Panc1 (cell line): ENCODE measurements around the gene VARS2. TPM values are rescaled to one million over a fixed set of nuclear protein-coding genes. Genes with fewer than 3 reads are reported as not detected.

Source experiments
- ATAC-seq: fragments of 200-7000 bp; cut with Tn5 transposase; 2 replicates; pipeline ENCODE4 v1.9.1; 2020; ENCODE audit warnings: mild to moderate bottlenecking, moderate library complexity
- BruUV-seq: library from RNA; stranded (reverse); fragments of 400-500 nt; replicated peaks from 2 replicates; lab custom pipeline; 2021; lab: Mats Ljungman, UMichigan
- CTCF ChIA-PET: fragments of 300-600 bp; sonication (Branson Sonifier 250); formaldehyde crosslinking; loops from one replicate; lab custom pipeline; 2022; ENCODE audit warnings: antibody characterized with exemption; lab: Charles Lee
- POLR2A ChIA-PET: fragments of 300-600 bp; sonication (Branson Sonifier 250); formaldehyde crosslinking; loops from one replicate; lab custom pipeline; 2022; ENCODE audit warnings: antibody characterized with exemption; lab: Charles Lee
- DNase-seq: peaks from one replicate; pipeline ENCODE4 v3.0.0-alpha.2; 2010; ENCODE audit warnings: low read depth, low spot score
- H3K27ac ChIP-seq: 2 replicates; pipeline ENCODE4 v1.5.1; 2011; ENCODE audit warnings: mild to moderate bottlenecking, low read length, inconsistent platforms
- H3K27me3 ChIP-seq: fragments of 200-500 bp; sonication (Bioruptor generic); 2 replicates; pipeline ENCODE4 v1.6.0; 2014; ENCODE audit warnings: low read length, inconsistent platforms; ENCODE audit not compliant: control insufficient read depth, insufficient read depth
- H3K36me3 ChIP-seq: fragments of 200-500 bp; sonication (Bioruptor generic); 2 replicates; pipeline ENCODE4 v1.5.1; 2014; ENCODE audit warnings: inconsistent platforms, mild to moderate bottlenecking, low read length, moderate library complexity; ENCODE audit not compliant: control insufficient read depth, insufficient read depth
- H3K4me1 ChIP-seq: 2 replicates; pipeline ENCODE4 v1.5.1; 2011; ENCODE audit warnings: inconsistent platforms, mild to moderate bottlenecking, low read length, moderate library complexity; ENCODE audit not compliant: control insufficient read depth, insufficient read depth
- H3K4me3 ChIP-seq, 2 experiments: 2 replicates each; pipeline ENCODE4 v1.5.1; 2011 to 2012; ENCODE audit warnings: low read depth in 2 of 2, low read length in 2 of 2, mild to moderate bottlenecking in 2 of 2, inconsistent platforms in 1 of 2, moderate library complexity in 1 of 2
- H3K9me3 ChIP-seq: fragments of 200-500 bp; sonication (Bioruptor generic); 2 replicates; pipeline ENCODE4 v1.5.1; 2014; ENCODE audit warnings: low read depth, mild to moderate bottlenecking, inconsistent platforms, low read length, moderate library complexity; ENCODE audit not compliant: control insufficient read depth, insufficient read depth
- POLR2AphosphoS5 ChIP-seq: IDR thresholded peaks from 2 replicates; pipeline ENCODE4 v1.6.1; 2012; ENCODE audit warnings: mild to moderate bottlenecking, low read depth, low read length, moderate library complexity
- SIN3A ChIP-seq: IDR thresholded peaks from 2 replicates; pipeline ENCODE4 v1.6.1; 2012; ENCODE audit warnings: low read depth, mild to moderate bottlenecking, low read length, moderate library complexity, borderline replicate concordance; ENCODE audit not compliant: insufficient read depth
- TCF7L2 ChIP-seq: IDR thresholded peaks from 2 replicates; pipeline ENCODE4 v1.6.1; 2011; ENCODE audit warnings: mild to moderate bottlenecking, low read depth, low read length, inconsistent platforms
- in situ Hi-C: cut with HindIII; loops from 2 replicates; pipeline ENCODE4 v1.10.0; 2016; ENCODE audit warnings: low sequenced_read_pairs, low pct_unique_long_range_greater_than_20kb
- intact Hi-C: fragments of 100-400 bp; cut with micrococcal nuclease; formaldehyde crosslinking; loops from one replicate; pipeline ENCODE4 v1.10.0; 2022; ENCODE audit not compliant: unreplicated experiment
- total RNA-seq: library from RNA; stranded (reverse); gene quantifications from one replicate; pipeline ENCODE4 v1.2.1, GENCODE V29; 2021; ENCODE audit not compliant: unreplicated experiment
- TF ChIP-seq, protein P1 (sequence below): fragments of 450-650 bp; IDR thresholded peaks from 2 replicates; pipeline ENCODE4 v1.5.1; 2017; ENCODE audit warnings: mild to moderate bottlenecking
- TF ChIP-seq, protein P2 (sequence below), 2 experiments: IDR thresholded peaks; 2 replicates each; pipeline ENCODE4 v1.6.1; 2011 to 2012; ENCODE audit warnings: low read depth in 2 of 2, control low read depth in 1 of 2, low read length in 1 of 2, mild to moderate bottlenecking in 1 of 2, moderate library complexity in 1 of 2; ENCODE audit not compliant: insufficient read depth in 1 of 2

VARS2 gene
- total RNA-seq, 1 experiment from 2014 or later: 42.7 TPM

GRCh38 chr6:30931969-30932645 is 18.1 kb downstream of the VARS2 start, which contains the start of gene SFTA2:
TSS of gene SFTA2 (minus strand) at chr6:30932170. CDS start at chr6:30932096, 74 bp downstream.
- ChIA-PET CTCF (interaction anchor here (0.6 kb wide), 2 partner anchors 11 to 423 kb away, joined by 3 to 5 read pairs; no protein-coding TSS in a partner anchor), POLR2A (no interaction called here)
- intact Hi-C loops: loop anchor here (5.0 kb wide), 1 partner anchor 140 kb away; no protein-coding TSS in a partner anchor
- in situ Hi-C loops: no loop called here
- no peak for TF ChIP-seq SIN3A
- no peak for TF ChIP-seq POLR2AphosphoS5
- TF ChIP-seq TCF7L2: no peak
- TF ChIP-seq, protein P1, sequence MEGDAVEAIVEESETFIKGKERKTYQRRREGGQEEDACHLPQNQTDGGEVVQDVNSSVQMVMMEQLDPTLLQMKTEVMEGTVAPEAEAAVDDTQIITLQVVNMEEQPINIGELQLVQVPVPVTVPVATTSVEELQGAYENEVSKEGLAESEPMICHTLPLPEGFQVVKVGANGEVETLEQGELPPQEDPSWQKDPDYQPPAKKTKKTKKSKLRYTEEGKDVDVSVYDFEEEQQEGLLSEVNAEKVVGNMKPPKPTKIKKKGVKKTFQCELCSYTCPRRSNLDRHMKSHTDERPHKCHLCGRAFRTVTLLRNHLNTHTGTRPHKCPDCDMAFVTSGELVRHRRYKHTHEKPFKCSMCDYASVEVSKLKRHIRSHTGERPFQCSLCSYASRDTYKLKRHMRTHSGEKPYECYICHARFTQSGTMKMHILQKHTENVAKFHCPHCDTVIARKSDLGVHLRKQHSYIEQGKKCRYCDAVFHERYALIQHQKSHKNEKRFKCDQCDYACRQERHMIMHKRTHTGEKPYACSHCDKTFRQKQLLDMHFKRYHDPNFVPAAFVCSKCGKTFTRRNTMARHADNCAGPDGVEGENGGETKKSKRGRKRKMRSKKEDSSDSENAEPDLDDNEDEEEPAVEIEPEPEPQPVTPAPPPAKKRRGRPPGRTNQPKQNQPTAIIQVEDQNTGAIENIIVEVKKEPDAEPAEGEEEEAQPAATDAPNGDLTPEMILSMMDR: no peak
- TF ChIP-seq, protein P2, sequence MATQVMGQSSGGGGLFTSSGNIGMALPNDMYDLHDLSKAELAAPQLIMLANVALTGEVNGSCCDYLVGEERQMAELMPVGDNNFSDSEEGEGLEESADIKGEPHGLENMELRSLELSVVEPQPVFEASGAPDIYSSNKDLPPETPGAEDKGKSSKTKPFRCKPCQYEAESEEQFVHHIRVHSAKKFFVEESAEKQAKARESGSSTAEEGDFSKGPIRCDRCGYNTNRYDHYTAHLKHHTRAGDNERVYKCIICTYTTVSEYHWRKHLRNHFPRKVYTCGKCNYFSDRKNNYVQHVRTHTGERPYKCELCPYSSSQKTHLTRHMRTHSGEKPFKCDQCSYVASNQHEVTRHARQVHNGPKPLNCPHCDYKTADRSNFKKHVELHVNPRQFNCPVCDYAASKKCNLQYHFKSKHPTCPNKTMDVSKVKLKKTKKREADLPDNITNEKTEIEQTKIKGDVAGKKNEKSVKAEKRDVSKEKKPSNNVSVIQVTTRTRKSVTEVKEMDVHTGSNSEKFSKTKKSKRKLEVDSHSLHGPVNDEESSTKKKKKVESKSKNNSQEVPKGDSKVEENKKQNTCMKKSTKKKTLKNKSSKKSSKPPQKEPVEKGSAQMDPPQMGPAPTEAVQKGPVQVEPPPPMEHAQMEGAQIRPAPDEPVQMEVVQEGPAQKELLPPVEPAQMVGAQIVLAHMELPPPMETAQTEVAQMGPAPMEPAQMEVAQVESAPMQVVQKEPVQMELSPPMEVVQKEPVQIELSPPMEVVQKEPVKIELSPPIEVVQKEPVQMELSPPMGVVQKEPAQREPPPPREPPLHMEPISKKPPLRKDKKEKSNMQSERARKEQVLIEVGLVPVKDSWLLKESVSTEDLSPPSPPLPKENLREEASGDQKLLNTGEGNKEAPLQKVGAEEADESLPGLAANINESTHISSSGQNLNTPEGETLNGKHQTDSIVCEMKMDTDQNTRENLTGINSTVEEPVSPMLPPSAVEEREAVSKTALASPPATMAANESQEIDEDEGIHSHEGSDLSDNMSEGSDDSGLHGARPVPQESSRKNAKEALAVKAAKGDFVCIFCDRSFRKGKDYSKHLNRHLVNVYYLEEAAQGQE (IDR thresholded peaks at IDR 0.05; ENCODE audit: insufficient read depth in 1 of 2, low read depth in 2 of 2, low read length in 1 of 2): no peak
- no peak within 1 kb of the TSS for H3K4me3 ChIP-seq
- no TSS peak for BruUV-seq
- no peaks in the 10 kb centered on the region for H3K27me3 ChIP-seq
- H3K27ac ChIP-seq: no peak within 1 kb of the TSS
- ATAC-seq (no peak), DNase-seq (no peak)
- no peaks in the 10 kb centered on the region for H3K36me3 ChIP-seq
- H3K4me1 ChIP-seq: no peaks in the 10 kb centered on the region
- H3K9me3 ChIP-seq: 0 out of 2 replicates have a peak, but pooled peaks cover 3% of the 10 kb centered on the region

DNA sequence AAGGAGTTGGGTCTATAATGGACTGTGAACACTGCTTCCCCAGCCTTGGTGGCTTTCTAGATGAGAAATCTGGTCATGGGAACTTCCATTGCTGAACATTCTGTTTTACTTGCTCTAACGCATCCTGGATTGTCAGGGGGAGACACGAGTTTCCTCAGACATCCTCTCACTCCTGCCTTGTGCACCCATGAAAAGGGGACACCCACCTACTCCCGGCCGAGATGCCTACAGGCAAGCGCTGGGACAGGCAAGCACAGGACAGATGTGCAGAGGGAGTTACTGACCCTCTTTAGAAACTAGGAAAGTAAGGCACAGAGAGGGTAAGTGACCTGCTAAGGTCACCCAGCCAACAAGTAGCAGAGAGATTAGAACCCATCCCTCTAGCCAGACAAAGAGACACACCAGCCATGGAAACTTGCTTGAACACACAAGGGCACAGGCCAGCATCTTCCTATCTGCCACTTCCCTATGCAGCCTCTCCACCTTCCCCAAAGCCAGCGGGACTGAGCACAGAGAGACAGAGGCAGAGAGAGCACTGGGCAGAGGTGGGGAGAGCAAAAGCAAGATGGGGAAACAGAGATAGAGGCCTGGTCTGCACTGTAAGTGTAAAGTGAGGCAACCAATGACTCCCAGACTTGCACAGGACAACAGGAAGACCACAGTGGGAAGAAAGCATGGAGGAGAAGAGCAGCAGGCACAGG is 18.8 kb downstream of the VARS2 start:
- ChIA-PET POLR2A (no interaction called here), CTCF (no interaction called here)
- TF ChIP-seq SIN3A (no peak), POLR2AphosphoS5 (no peak), TCF7L2 (no peak)
- TF ChIP-seq, protein P1: no peak
- TF ChIP-seq, protein P2 (IDR thresholded peaks at IDR 0.05; ENCODE audit: insufficient read depth in 1 of 2, low read depth in 2 of 2, low read length in 1 of 2): no peak
- intact Hi-C loops (loop anchor here (5.0 kb wide), 1 partner anchor 139 kb away; no protein-coding TSS in a partner anchor), in situ Hi-C loops (no loop called here)
- DNase-seq (no peak), ATAC-seq (no peak)
- no TSS peak for BruUV-seq
- Histone ChIP-seq H3K27ac (no peak overlapping the region), H3K4me3 (no peak overlapping the region), H3K27me3 (no peaks in the 10 kb centered on the region), H3K36me3 (no peaks in the 10 kb centered on the region), H3K4me1 (no peaks in the 10 kb centered on the region), H3K9me3 (0 out of 2 replicates have a peak, but pooled peaks cover 3% of the 10 kb centered on the region)
